Measurements from ENCODE around the gene PARM1.

DNA sequence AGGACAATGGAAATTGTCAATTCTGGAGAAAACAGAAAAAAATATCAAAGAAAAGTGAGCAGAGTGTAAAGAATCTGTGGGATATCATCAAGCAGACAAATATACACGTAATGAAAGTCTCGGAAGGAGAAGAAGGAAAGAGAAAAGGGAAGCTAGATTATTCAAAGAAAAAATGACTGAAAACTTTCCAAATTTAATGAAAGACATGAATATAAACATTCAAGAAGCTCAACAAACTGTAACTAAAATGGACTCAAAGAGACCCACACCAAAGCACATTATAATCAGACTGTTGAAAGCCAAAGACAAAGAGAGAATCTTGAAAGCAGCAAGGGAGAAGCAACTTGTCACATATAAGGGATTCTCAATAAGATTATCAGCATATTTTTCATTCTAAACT is 28.3 kb downstream of the PARM1 start:
- TF ChIP-seq, protein P1, sequence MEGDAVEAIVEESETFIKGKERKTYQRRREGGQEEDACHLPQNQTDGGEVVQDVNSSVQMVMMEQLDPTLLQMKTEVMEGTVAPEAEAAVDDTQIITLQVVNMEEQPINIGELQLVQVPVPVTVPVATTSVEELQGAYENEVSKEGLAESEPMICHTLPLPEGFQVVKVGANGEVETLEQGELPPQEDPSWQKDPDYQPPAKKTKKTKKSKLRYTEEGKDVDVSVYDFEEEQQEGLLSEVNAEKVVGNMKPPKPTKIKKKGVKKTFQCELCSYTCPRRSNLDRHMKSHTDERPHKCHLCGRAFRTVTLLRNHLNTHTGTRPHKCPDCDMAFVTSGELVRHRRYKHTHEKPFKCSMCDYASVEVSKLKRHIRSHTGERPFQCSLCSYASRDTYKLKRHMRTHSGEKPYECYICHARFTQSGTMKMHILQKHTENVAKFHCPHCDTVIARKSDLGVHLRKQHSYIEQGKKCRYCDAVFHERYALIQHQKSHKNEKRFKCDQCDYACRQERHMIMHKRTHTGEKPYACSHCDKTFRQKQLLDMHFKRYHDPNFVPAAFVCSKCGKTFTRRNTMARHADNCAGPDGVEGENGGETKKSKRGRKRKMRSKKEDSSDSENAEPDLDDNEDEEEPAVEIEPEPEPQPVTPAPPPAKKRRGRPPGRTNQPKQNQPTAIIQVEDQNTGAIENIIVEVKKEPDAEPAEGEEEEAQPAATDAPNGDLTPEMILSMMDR (IDR thresholded peaks at IDR 0.05): no peak
- no peak for TF ChIP-seq POLR2A (IDR thresholded peaks at IDR 0.05)
